NOMO-1 treated with DMSO at 0.1 percent for 48 hours (cell line): ENCODE results near the gene DROSHA.
"Not testable (repeated sequence)": the region's sequence is repeated elsewhere in the genome, so short reads cannot be mapped to it uniquely, and the experiment has no call there.

Source experiments
- DNase-seq: peaks from one replicate; lab custom pipeline; 2025; ENCODE audit not compliant: unreplicated experiment; lab: John Stamatoyannopoulos, UW

Gene DROSHA

DNA sequence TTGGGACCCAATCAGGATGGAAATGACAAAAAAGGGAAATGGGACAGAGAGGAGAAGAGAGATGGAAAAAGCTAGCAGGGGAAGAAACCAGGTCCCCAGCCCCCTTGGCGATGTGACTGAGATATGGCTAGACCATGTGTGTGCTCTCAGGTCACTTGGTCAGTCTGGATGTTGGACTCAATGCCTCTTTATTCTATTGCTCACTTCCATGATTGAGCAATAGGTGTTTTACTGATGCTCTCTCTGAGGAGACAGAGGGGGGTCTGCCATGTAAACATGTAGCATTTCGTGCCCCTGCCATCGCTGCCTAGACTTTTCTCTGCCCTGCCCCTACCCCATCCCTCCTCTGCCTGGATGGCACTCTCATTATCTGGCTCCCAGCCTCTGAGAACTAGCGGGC is 150.6 kb downstream of the DROSHA start:
- DNase-seq = no peak

DNA sequence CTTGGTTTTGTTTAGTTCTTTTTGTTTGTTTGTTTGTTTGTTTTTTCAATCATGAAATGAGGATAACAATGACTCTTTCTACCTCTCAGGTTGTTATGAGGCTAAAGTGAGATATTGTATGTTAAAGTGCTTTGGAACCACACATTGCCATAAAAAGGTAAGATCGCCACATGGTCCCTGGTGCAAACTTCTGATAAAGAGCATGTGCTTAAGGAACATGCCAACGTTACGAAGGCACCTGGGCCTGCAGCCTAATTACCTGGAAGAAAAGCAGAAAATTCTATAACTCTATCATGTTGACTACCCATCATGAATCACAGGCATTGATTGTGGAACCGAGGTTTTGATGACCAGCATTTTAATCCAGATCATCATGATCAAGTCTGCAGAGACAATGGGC is 151.8 kb downstream of the DROSHA start:
- no peak for DNase-seq

- no peak for DNase-seq
Measured at GRCh38 chr5:31378838-31379237, 153.1 kb downstream of the DROSHA start.

DNA sequence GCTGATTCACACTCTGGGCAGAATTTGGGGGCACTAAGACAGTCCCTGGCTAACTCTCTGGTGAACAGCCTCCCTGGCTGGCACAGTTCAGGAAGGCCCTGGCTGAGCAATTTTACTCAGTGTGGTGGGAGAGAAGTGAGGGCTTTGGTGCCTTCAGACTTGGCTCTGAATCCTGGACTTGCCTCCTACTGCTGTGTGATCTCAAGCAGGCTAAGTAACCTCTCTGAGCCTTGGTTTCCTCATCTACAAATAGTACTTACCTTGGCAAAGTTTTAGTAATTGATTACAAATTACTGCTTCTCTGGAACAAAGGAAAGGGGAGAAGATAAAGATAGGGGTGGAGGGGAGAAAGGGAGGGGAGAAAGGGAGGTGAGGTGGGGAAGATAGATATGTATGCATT is 153.8 kb downstream of the DROSHA start:
- DNase-seq = no peak

DNA sequence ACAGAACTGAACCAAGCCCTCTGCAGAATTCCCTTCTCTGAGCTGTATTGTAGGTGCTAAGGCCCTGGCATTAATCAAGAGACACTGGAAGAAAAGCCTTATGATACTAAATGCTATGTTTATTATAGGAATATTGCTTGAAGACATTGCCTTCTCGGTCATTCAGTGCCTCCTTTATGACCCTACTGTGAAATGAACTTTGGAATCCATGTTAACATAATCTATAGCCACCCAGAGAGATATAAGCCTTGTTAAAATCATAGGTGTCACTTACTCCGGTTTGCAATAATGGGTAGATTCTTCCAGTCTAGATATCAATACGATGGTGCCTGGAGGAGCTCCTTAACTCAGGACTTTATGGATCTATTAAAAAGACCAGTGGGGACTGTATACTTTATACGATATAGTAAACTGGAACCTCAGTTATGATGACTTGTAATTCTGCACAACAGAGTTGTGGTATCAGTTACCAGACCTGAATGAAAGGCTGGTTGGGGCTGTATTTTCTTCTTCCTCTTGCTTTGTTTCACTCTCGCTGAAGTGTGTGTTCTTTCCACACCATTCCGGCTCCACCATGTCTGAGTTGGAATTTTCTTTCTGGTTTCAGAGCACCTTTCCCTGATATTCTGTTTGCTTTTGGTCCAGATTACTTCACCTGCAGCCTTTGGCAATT is 154.5 kb downstream of the DROSHA start:
- DNase-seq = no peak

GRCh38 chr5:31375999-31376720 is 155.7 kb downstream of the DROSHA start:
- no peak for DNase-seq

GRCh38 chr5:31372124-31372523 is 159.8 kb downstream of the DROSHA start:
- no peak for DNase-seq

GRCh38 chr5:31366941-31367340 is 165.0 kb downstream of the DROSHA start:
- DNase-seq = no peak

- no peak for DNase-seq
Measured at GRCh38 chr5:31365776-31366175, 166.1 kb downstream of the DROSHA start.

DNA sequence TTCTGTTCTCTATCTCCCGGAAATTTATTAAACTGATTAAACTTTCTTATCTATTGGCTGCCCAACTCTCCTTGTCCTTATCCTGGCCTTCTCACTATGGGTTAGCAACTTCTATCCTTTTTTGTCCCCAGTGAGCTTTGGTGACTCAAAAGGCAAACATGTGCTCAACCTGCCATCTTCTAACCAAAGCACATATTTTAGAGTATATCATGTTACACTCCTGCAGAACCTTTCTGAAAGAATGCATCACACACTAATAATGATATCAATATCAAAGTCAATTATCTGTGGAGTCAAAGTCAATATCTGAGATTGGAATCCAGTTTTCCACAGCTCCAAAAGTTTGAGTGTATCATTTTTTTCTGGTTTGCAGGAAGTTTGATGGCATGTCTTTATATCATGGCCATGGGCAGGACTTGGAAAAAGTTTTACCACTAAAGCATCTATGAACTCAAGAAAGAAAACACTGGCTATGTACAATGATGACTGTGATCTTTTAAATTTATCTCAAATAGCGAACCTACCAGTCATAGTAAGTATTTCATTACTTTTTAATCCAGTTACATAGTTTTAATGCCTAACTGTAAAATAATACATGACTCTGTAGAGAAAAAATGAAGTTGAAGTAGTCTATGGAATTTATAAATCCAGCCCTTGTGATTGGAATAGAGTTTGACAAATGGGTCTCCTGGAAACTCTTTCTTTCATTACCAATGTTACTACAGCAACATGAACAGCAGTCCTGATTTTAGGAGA is 166.8 kb downstream of the DROSHA start:
- DNase-seq = no peak

- no peak for DNase-seq
Measured at GRCh38 chr5:31362931-31363568, 168.8 kb downstream of the DROSHA start.

DNA sequence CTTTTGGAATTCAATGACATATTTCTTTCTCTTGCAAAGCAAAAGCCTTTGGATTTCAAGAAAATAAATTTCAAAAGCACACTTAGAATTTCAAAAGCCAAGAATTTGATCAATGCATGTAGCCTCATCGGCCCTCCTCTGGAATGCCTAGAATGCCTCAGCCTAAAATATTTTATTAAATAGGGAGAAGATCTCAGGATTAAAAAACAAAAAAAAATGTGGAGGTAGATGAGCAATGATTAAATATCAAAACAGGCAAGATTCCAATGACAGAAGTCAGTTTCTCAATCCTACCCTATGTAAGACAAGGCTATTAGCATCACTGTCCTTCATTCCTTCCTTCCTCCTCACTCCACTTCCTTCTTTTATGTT is 169.4 kb downstream of the DROSHA start:
- DNase-seq = no peak

DNA sequence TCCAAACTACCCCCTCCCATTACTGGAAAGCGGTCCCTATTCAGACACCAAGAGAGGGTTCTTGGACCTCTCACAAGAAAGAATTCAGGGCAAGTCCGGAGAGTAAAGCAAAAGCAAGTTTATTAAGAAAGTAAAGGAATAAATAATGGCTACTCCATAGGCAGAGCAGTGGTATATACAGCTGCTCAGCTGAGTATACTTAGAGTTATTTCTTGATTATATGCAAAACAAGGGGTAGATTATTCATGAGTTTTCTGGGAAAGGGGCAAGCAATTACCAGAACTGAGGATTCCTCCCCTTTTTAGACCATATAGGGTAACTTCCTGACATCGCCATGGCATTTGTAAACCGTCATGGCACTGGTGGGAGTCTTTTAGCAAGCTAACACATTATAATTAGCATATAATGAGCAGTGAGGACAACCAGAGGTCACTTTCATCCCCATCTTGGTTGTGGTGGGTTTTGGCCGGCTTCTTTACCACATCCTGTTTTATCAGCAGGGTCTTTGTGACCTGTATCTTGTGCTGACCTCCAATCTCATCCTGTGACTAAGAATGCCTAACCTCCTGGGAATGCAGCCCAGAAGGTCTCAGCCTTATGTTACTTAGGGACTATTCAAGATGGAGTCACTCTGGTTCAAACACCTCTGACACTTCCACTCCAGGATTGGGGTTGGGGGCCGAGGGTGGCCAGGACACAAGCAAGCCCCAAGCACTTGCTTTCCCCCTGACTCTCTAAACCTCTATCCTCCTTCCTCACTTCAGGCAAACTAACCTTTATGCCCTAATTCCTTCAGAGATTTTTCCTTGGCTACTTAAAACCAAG is 170.0 kb downstream of the DROSHA start:
- DNase-seq = not testable (repeated sequence)

DNA sequence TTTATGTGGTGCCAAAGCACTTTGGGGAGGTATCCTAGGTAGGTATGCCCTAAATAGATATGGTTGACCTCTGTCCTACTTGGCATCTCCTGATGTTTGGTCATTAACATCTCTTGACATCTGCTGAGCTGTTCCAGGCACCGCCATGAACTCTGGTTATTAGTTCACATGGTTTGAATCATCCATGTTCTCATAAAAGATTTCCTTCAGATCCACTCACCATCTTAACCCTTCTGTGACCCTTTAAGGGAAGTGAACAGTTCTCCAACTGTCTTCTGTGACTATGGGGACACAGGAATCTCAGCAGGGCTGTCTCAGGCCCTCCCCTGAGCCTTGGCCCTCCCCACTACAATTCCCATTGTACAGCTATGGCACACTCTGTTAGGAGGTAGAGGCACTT is 170.7 kb downstream of the DROSHA start:
- no peak for DNase-seq

DNA sequence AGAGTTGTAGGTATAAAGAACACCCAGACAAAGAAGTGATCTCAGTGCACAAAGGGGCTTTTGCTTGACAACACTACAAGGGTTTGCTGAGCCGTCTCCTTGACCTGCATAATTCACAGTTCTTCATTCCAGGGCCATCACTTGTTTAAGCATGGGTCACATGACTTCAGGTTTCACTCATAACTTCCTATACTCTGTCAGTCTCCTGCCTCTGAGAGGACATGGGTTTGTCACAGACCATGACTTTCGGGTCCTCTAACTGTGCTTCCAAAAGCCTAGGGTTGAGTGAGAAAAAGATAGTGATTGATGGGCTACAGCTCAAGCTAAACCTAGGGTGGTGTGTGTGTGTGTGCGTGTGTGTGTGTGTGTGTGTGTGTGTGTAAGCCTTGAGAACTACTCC is 172.1 kb downstream of the DROSHA start:
- DNase-seq = no peak

DNA sequence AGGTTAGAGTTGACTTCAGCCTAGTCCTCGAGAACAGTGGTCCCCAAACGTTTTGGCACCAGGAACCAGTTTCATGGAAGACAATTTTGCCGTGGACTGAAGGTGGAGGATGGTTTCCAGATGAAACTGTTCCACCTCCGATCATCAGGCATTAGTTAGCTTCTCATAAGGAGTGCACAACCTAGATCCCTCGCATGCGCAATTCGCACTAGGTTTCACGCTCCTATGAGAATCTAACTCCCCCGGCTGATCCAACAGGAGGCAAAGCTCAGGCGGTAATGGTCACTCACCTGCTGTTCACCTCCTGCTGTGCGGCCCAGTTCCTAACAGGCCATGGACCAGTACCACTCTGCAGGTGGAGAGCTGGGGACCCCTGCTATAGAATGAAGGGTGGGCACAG is 174.9 kb downstream of the DROSHA start:
- DNase-seq = no peak

GRCh38 chr5:31355337-31355736 is 176.6 kb downstream of the DROSHA start:
- no peak for DNase-seq
